Measurements from ENCODE around the gene PCDHGA6. TPM values are rescaled to one million over a fixed set of nuclear protein-coding genes. Genes with fewer than 3 reads are reported as not detected.

The PCDHGA6 gene
- polyA plus RNA-seq, 1 donor from 2014 or later = 0.09 TPM

GRCh38 chr5:141362719-141363118, 11.0 kb upstream of the PCDHGA6 start:
- Histone ChIP-seq H2AFZ (ENCODE audit: low read depth, low read length) (no peak overlapping the region), H3K79me2 (replicated peaks; ENCODE audit: insufficient read depth, low read length) (no peaks in the 10 kb centered on the region), H3K27ac (ENCODE audit: low read length) (no peak overlapping the region), H4K20me1 (ENCODE audit: insufficient read depth) (no peaks in the 10 kb centered on the region), H3K9me3 (ENCODE audit: low read length) (peaks cover 45% of the 10 kb centered on the region), H3K4me2 (ENCODE audit: low read length) (no peak overlapping the region), H3K9ac (ENCODE audit: low read length) (no peak overlapping the region), H3K9me2 (ENCODE audit: insufficient read depth, low read length) (no peaks in the 10 kb centered on the region), H3K27me3 (ENCODE audit: insufficient read depth, low read depth, low read length) (no peaks in the 10 kb centered on the region), H3F3A (ENCODE audit: insufficient read depth, low read length, poor library complexity, severe bottlenecking) (no peaks in the 10 kb centered on the region), H3K4me3 (ENCODE audit: low read length) (no peak overlapping the region), H3K36me3 (ENCODE audit: insufficient read depth, low read length) (no peaks in the 10 kb centered on the region)
- no peak for TF ChIP-seq POLR2AphosphoS5 (IDR thresholded peaks at IDR 0.05)
- no peak for TF ChIP-seq EP300 (conservative IDR thresholded peaks at IDR 0.05; ENCODE audit: poor library complexity, severe bottlenecking)
- TF ChIP-seq CTCF (IDR thresholded peaks at IDR 0.05; ENCODE audit: poor library complexity, severe bottlenecking) = no peak
- TF ChIP-seq, protein P1, sequence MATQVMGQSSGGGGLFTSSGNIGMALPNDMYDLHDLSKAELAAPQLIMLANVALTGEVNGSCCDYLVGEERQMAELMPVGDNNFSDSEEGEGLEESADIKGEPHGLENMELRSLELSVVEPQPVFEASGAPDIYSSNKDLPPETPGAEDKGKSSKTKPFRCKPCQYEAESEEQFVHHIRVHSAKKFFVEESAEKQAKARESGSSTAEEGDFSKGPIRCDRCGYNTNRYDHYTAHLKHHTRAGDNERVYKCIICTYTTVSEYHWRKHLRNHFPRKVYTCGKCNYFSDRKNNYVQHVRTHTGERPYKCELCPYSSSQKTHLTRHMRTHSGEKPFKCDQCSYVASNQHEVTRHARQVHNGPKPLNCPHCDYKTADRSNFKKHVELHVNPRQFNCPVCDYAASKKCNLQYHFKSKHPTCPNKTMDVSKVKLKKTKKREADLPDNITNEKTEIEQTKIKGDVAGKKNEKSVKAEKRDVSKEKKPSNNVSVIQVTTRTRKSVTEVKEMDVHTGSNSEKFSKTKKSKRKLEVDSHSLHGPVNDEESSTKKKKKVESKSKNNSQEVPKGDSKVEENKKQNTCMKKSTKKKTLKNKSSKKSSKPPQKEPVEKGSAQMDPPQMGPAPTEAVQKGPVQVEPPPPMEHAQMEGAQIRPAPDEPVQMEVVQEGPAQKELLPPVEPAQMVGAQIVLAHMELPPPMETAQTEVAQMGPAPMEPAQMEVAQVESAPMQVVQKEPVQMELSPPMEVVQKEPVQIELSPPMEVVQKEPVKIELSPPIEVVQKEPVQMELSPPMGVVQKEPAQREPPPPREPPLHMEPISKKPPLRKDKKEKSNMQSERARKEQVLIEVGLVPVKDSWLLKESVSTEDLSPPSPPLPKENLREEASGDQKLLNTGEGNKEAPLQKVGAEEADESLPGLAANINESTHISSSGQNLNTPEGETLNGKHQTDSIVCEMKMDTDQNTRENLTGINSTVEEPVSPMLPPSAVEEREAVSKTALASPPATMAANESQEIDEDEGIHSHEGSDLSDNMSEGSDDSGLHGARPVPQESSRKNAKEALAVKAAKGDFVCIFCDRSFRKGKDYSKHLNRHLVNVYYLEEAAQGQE (IDR thresholded peaks at IDR 0.05; ENCODE audit: borderline replicate concordance) = no peak
- TF ChIP-seq EZH2 (IDR thresholded peaks at IDR 0.05; ENCODE audit: borderline replicate concordance, insufficient read depth, low read length, poor library complexity, severe bottlenecking) = no peak
- no peak for TF ChIP-seq SMC3 (conservative IDR thresholded peaks at IDR 0.05; ENCODE audit: poor library complexity)
- no peak for TF ChIP-seq MXI1 (conservative IDR thresholded peaks at IDR 0.05; ENCODE audit: poor library complexity, severe bottlenecking)
- TF ChIP-seq TAF1 (IDR thresholded peaks at IDR 0.05; ENCODE audit: low read depth) = no peak
- TF ChIP-seq RAD21 (conservative IDR thresholded peaks at IDR 0.05) = no peak

GRCh38 chr5:141363952-141364660, 9.6 kb upstream of the PCDHGA6 start, which contains the start of gene PCDHGA5:
PCDHGA5 (plus strand) TSS chr5:141364162; CDS start chr5:141364331, 169 bp downstream.
- H3K9me3 ChIP-seq (ENCODE audit: low read length) = peaks cover 38% of the 10 kb centered on the region
- TF ChIP-seq TAF1 (IDR thresholded peaks at IDR 0.05; ENCODE audit: low read depth) (no peak), EP300 (conservative IDR thresholded peaks at IDR 0.05; ENCODE audit: poor library complexity, severe bottlenecking) (no peak), SMC3 (conservative IDR thresholded peaks at IDR 0.05; ENCODE audit: poor library complexity) (no peak), POLR2AphosphoS5 (IDR thresholded peaks at IDR 0.05) (no peak), MXI1 (conservative IDR thresholded peaks at IDR 0.05; ENCODE audit: poor library complexity, severe bottlenecking) (no peak), EZH2 (IDR thresholded peaks at IDR 0.05; ENCODE audit: borderline replicate concordance, insufficient read depth, low read length, poor library complexity, severe bottlenecking) (no peak), CTCF (IDR thresholded peaks at IDR 0.05; ENCODE audit: poor library complexity, severe bottlenecking) (no peak), RAD21 (conservative IDR thresholded peaks at IDR 0.05) (no peak)
- TF ChIP-seq, protein P1 (IDR thresholded peaks at IDR 0.05; ENCODE audit: borderline replicate concordance) = no peak
- no peaks in the 10 kb centered on the region for H3K27me3 ChIP-seq (ENCODE audit: insufficient read depth, low read depth, low read length)
- H3K4me3 ChIP-seq (ENCODE audit: low read length) = no peak within 1 kb of the TSS
- no peaks in the 10 kb centered on the region for H4K20me1 ChIP-seq (ENCODE audit: insufficient read depth)
- no peaks in the 10 kb centered on the region for H3K36me3 ChIP-seq (ENCODE audit: insufficient read depth, low read length)
- no peak within 1 kb of the TSS for H3K4me2 ChIP-seq (ENCODE audit: low read length)
- no peaks in the 10 kb centered on the region for H3K9me2 ChIP-seq (ENCODE audit: insufficient read depth, low read length)
- no peaks in the 10 kb centered on the region for H3K79me2 ChIP-seq (replicated peaks; ENCODE audit: insufficient read depth, low read length)
- no peak within 1 kb of the TSS for H3K27ac ChIP-seq (ENCODE audit: low read length)
- no peak within 1 kb of the TSS for H3K9ac ChIP-seq (ENCODE audit: low read length)
- no peaks in the 10 kb centered on the region for H3F3A ChIP-seq (ENCODE audit: insufficient read depth, low read length, poor library complexity, severe bottlenecking)
- no peak within 1 kb of the TSS for H2AFZ ChIP-seq (ENCODE audit: low read depth, low read length)
